ENCODE measurements around the gene PAQR9. TPM values are rescaled to one million over a fixed set of nuclear protein-coding genes. Genes with fewer than 3 reads are reported as not detected.

PAQR9 gene
- total and polyA plus RNA-seq, 8 donors, result 0.11 to 0.13 TPM; not detected in 6

DNA sequence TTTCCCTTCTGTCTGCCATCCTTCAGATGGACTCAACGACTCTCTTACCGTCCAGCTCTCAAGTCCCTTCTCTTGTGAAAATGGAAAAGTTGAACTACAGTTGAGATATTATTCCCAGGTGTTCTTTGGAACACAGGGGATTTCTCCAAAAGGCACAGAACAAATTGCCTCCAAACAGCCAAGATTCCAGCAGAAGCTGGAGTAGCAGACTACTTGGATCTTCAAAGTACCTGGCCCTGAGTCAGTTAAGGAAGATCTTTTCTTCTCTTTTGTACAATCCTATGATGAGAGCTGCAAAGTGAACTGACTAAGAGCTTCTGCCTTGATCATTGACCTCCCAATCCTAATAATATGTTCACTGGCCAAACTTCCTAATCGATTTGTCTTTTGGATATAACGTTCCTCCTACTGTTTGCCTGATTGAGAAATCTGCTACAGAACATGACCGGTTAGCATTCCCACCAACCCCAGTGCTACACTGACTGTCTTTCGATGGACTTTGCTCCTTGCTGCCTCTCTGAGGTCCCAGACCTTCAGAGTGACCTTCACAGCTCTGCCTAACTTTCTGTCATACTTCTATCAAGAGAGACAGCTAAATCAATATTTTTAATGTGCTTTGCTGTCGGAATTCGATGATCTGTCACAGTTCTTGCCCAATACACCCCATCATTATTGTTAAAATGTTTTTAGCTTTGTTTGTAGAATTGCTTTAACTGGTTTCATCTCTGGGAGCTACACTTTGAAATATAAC is 21.9 kb downstream of the PAQR9 start:
- no peaks in the 10 kb centered on the region for H3K4me1 ChIP-seq
- no peak for ATAC-seq
- H3K4me3 ChIP-seq, result no peak overlapping the region
- peaks cover under 1 to 8% of the 10 kb centered on the region in 2 donors for H3K27me3 ChIP-seq
- intact Hi-C loops (cut with DNase I), result no loop called here
- no peak for DNase-seq
- no peak overlapping the region for H3K27ac ChIP-seq
- no peaks in the 10 kb centered on the region for H3K36me3 ChIP-seq
- TF ChIP-seq, protein P1, sequence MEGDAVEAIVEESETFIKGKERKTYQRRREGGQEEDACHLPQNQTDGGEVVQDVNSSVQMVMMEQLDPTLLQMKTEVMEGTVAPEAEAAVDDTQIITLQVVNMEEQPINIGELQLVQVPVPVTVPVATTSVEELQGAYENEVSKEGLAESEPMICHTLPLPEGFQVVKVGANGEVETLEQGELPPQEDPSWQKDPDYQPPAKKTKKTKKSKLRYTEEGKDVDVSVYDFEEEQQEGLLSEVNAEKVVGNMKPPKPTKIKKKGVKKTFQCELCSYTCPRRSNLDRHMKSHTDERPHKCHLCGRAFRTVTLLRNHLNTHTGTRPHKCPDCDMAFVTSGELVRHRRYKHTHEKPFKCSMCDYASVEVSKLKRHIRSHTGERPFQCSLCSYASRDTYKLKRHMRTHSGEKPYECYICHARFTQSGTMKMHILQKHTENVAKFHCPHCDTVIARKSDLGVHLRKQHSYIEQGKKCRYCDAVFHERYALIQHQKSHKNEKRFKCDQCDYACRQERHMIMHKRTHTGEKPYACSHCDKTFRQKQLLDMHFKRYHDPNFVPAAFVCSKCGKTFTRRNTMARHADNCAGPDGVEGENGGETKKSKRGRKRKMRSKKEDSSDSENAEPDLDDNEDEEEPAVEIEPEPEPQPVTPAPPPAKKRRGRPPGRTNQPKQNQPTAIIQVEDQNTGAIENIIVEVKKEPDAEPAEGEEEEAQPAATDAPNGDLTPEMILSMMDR (IDR thresholded peaks at IDR 0.05), result no peak
- H3K9me3 ChIP-seq, result no peaks in the 10 kb centered on the region

DNA sequence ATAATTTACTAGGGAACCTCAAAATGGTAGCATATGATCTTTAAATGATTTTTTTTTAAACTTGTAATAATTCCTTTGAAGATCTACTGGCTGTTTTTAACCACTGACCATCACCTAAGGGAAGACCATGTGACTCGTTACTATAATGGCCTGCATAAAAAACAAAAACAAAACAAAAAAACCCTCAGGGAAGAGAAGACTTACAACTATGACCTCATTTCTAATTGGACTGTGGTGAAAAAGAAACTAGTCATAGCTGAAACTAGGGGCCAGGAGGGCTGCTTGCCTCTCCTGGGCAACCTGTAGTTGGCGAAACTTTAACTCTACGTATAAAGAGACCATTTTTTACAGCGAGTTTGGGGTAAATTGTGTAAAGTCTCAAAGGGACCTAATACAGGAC is 23.0 kb downstream of the PAQR9 start:
- no peaks in the 10 kb centered on the region for H3K36me3 ChIP-seq
- intact Hi-C loops (cut with DNase I), result no loop called here
- H3K4me3 ChIP-seq, result no peak overlapping the region
- no peak for DNase-seq
- TF ChIP-seq, protein P1 (IDR thresholded peaks at IDR 0.05), result no peak
- no peak for ATAC-seq
- no peaks in the 10 kb centered on the region for H3K4me1 ChIP-seq
- no peaks in the 10 kb centered on the region for H3K27me3 ChIP-seq
- H3K27ac ChIP-seq, result no peak overlapping the region
- no peaks in the 10 kb centered on the region for H3K9me3 ChIP-seq

DNA sequence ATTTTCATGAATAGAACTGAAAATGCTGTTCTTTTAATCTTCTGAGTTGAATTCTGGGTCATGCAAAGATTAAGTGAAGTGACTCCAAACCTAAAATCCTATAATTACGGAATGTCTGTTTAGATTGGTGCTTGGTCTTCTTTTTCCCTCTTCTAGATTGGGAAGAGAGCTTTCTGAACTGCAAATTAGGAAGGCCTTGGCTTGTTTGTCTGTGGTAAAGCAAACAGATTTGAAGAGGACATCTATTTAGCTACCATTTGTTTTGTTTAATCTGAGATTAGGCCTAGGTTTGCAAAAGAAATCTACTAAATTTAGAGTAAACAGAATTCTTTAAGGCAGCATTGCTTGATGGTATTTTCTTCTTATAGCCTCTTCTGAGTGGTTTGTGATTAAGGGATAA is 23.5 kb downstream of the PAQR9 start:
- intact Hi-C loops (cut with DNase I), result no loop called here
- ATAC-seq (no peak), DNase-seq (no peak)
- H3K9me3 ChIP-seq, result no peaks in the 10 kb centered on the region
- no peaks in the 10 kb centered on the region for H3K4me1 ChIP-seq
- no peaks in the 10 kb centered on the region for H3K36me3 ChIP-seq
- H3K4me3 ChIP-seq, result no peak overlapping the region
- H3K27me3 ChIP-seq, result no peaks in the 10 kb centered on the region
- H3K27ac ChIP-seq, result no peak overlapping the region
- TF ChIP-seq, protein P1 (IDR thresholded peaks at IDR 0.05), result no peak

DNA sequence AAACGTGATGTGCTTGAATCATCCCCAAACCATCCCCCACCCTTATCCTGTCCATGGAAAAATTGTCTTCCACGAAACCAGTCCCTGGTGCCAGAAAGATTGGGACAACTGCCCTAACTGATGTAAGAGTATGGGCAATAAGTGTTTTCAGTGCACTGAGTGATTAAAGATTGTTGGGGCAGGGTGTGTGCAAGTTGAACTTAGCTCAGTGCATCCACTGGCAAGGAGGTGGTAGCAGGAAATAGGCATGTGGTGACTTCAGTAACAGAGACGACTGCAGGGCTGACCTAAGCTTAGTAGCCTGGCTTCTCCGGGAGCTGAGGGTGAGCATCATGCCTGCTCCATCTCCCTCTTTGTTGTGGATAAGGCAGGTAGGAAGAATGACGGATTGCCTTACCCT is 27.5 kb downstream of the PAQR9 start:
- ATAC-seq (no peak), DNase-seq (no peak)
- H3K4me1 ChIP-seq, result no peaks in the 10 kb centered on the region
- no peak overlapping the region for H3K27ac ChIP-seq
- no peaks in the 10 kb centered on the region for H3K27me3 ChIP-seq
- TF ChIP-seq, protein P1 (IDR thresholded peaks at IDR 0.05), result no peak
- no peaks in the 10 kb centered on the region for H3K36me3 ChIP-seq
- no peak overlapping the region for H3K4me3 ChIP-seq
- H3K9me3 ChIP-seq, result no peaks in the 10 kb centered on the region
- intact Hi-C loops (cut with DNase I), result no loop called here

DNA sequence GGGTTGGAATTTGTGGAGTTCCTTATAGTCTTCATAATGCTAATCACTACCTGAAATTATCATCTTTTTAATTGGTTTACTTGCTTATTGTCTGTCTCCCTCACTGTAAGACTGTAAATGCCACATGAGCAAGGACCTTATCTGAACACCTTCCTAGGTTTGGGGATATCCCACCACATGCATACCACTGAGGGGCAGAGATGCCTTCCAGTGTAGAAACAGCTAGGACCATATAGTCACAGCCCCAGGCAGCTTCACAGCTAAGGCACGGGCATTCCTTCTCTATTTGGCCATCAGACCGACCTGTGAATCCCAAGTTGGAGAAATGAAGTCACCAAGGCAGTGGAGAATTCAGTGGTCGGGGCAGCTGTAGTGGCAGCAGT is 28.6 kb downstream of the PAQR9 start:
- H3K9me3 ChIP-seq, result no peaks in the 10 kb centered on the region
- no peak overlapping the region for H3K27ac ChIP-seq
- H3K4me3 ChIP-seq, result no peak overlapping the region
- intact Hi-C loops (cut with DNase I), result no loop called here
- TF ChIP-seq, protein P1 (IDR thresholded peaks at IDR 0.05), result no peak
- ATAC-seq (no peak), DNase-seq (no peak)
- no peaks in the 10 kb centered on the region for H3K27me3 ChIP-seq
- no peaks in the 10 kb centered on the region for H3K4me1 ChIP-seq
- H3K36me3 ChIP-seq, result no peaks in the 10 kb centered on the region

Measured in left lung (tissue), 10 donors.